Bronchial epithelial cell (primary cell): ENCODE results near the gene WARS2. TPM values are rescaled to one million over a fixed set of nuclear protein-coding genes. Genes with fewer than 3 reads are reported as not detected.

Source experiments
- DNase-seq: peaks from one replicate; pipeline ENCODE4 v3.0.0-alpha.2; 2010; ENCODE audit warnings: low read depth
- FAIRE-seq: peaks from 2 replicates; lab custom pipeline; 2011; peaks lifted over from hg19 to GRCh38; lab: Jason Lieb, UNC
- H3K27me3 ChIP-seq: 2 replicates; pipeline ENCODE4 v1.5.1; 2011; ENCODE audit warnings: low read length; ENCODE audit not compliant: control insufficient read depth, insufficient read depth
- H3K36me3 ChIP-seq: 2 replicates; pipeline ENCODE4 v1.5.1; 2011; ENCODE audit warnings: low read length; ENCODE audit not compliant: control insufficient read depth, insufficient read depth
- H3K4me3 ChIP-seq: 2 replicates; pipeline ENCODE4 v1.5.1; 2011; ENCODE audit warnings: mild to moderate bottlenecking, low read depth, low read length, control low read depth
- CTCF ChIP-seq: IDR thresholded peaks from 2 replicates; pipeline ENCODE4 v1.5.1; 2011; ENCODE audit warnings: mild to moderate bottlenecking, moderate library complexity, low read length, control low read depth, inconsistent platforms; ENCODE audit not compliant: insufficient read depth, severe bottlenecking
- total RNA-seq: library from RNA; depleted of rRNA; stranded (reverse); fragments of >200 nt; gene quantifications from 2 replicates; pipeline ENCODE4 v1.2.1, GENCODE V29; 2014

Gene WARS2
- total RNA-seq, 1 donor from 2014 or later, result 15.3 TPM

- no peaks in the 10 kb centered on the region for H3K36me3 ChIP-seq
- no peak for TF ChIP-seq CTCF
- H3K4me3 ChIP-seq, result no peak overlapping the region
- DNase-seq (no peak), FAIRE-seq (no peak)
- peaks cover 48% of the 10 kb centered on the region for H3K27me3 ChIP-seq
Measured at GRCh38 chr1:118997225-118997624, 143.2 kb downstream of the WARS2 start.

GRCh38 chr1:118995312-118996016 lies 145.0 kb downstream of the WARS2 start:
- no peak for DNase-seq
- H3K27me3 ChIP-seq, result peaks cover 53% of the 10 kb centered on the region

GRCh38 chr1:118993700-118994026 lies 146.8 kb downstream of the WARS2 start:
- Histone ChIP-seq H3K27me3 (peaks cover 55% of the 10 kb centered on the region), H3K4me3 (no peak overlapping the region), H3K36me3 (no peaks in the 10 kb centered on the region)
- TF ChIP-seq CTCF, result no peak
- DNase-seq (no peak), FAIRE-seq (no peak)

More at GRCh38 chr1:118995312-118996016, 145.0 kb downstream of the WARS2 start:
- no peaks in the 10 kb centered on the region for H3K36me3 ChIP-seq
- no peak overlapping the region for H3K4me3 ChIP-seq
- no peak for FAIRE-seq
- no peak for TF ChIP-seq CTCF

GRCh38 chr1:118992868-118993699 lies 147.4 kb downstream of the WARS2 start:
- FAIRE-seq (no peak), DNase-seq (no peak)

GRCh38 chr1:118992237-118992825 lies 148.1 kb downstream of the WARS2 start:
- H3K27me3 ChIP-seq, result peaks cover 62% of the 10 kb centered on the region
- FAIRE-seq (no peak), DNase-seq (no peak)
- no peak for TF ChIP-seq CTCF
- no peaks in the 10 kb centered on the region for H3K36me3 ChIP-seq
- no peak overlapping the region for H3K4me3 ChIP-seq

More at GRCh38 chr1:118992868-118993699, 147.4 kb downstream of the WARS2 start:
- Histone ChIP-seq H3K36me3 (no peaks in the 10 kb centered on the region), H3K27me3 (peaks cover 59% of the 10 kb centered on the region), H3K4me3 (no peak overlapping the region)
- TF ChIP-seq CTCF, result no peak
